NCI-H748 (cell line): ENCODE data around the gene TYR.
"Not testable (repeated sequence)": the region's sequence is repeated elsewhere in the genome, so short reads cannot be mapped to it uniquely, and the experiment has no call there.

Source experiments
- DNase-seq: peaks from one replicate; lab custom pipeline; 2025; ENCODE audit not compliant: unreplicated experiment; lab: John Stamatoyannopoulos, UW

The TYR gene

GRCh38 chr11:89342880-89343572, 165.4 kb downstream of the TYR start:
- not testable (repeated sequence) for DNase-seq
